Mucosa of rectum (tissue), 2 donors: Measurements from ENCODE around the gene RPS3.
"Not testable (repeated sequence)": the region's sequence is repeated elsewhere in the genome, so short reads cannot be mapped to it uniquely, and the experiment has no call there.

ENCODE experiments used
- H3K27ac ChIP-seq, 2 donors: one replicate each; pipeline ENCODE4 v1.7.0; 2013; ENCODE audit warnings: inconsistent platforms in 2 of 2, low read depth in 2 of 2, low read length in 2 of 2
- H3K27me3 ChIP-seq, 2 donors: one replicate each; pipeline ENCODE4 v1.7.0; 2013; ENCODE audit warnings: low read length in 2 of 2; ENCODE audit not compliant: control insufficient read depth in 2 of 2, insufficient read depth in 2 of 2
- H3K36me3 ChIP-seq, 2 donors: one replicate each; pipeline ENCODE4 v1.7.0; 2013; ENCODE audit warnings: low read length in 2 of 2; ENCODE audit not compliant: control insufficient read depth in 2 of 2, insufficient read depth in 2 of 2
- H3K4me1 ChIP-seq, 2 donors: one replicate each; pipeline ENCODE4 v1.7.0; 2013; ENCODE audit warnings: low read length in 2 of 2, mild to moderate bottlenecking in 1 of 2; ENCODE audit not compliant: control insufficient read depth in 2 of 2, insufficient read depth in 2 of 2
- H3K4me3 ChIP-seq, 2 donors: one replicate each; pipeline ENCODE4 v1.7.0; 2013; ENCODE audit warnings: low read length in 2 of 2
- H3K9ac ChIP-seq, 2 donors: one replicate each; pipeline ENCODE4 v1.7.0; 2013; ENCODE audit warnings: low read length in 2 of 2, low read depth in 1 of 2, mild to moderate bottlenecking in 1 of 2
- H3K9me3 ChIP-seq, 2 donors: one replicate each; pipeline ENCODE4 v1.7.0; 2013; ENCODE audit warnings: low read length in 2 of 2; ENCODE audit not compliant: control insufficient read depth in 2 of 2
- donor health status: healthy.
- donor health status: Normal muscosa, but diverticular disease.

Gene RPS3

GRCh38 chr11:75362285-75362684, 37.0 kb upstream of the RPS3 start:
- H3K4me1 ChIP-seq, H3K4me3 ChIP-seq, H3K27me3 ChIP-seq, H3K27ac ChIP-seq, H3K36me3 ChIP-seq, H3K9me3 ChIP-seq, H3K9ac ChIP-seq: not testable (repeated sequence)

GRCh38 chr11:75365711-75366181, 33.6 kb upstream of the RPS3 start:
- H3K27ac ChIP-seq: no peak overlapping the region
- H3K36me3 ChIP-seq: no peaks in the 10 kb centered on the region
- peaks cover 4 to 8% of the 10 kb centered on the region in 2 donors for H3K4me1 ChIP-seq
- H3K9me3 ChIP-seq: no peaks in the 10 kb centered on the region
- no peaks in the 10 kb centered on the region for H3K27me3 ChIP-seq
- no peak overlapping the region for H3K9ac ChIP-seq
- no peak overlapping the region for H3K4me3 ChIP-seq

- H3K27me3 ChIP-seq, H3K9ac ChIP-seq, H3K9me3 ChIP-seq, H3K27ac ChIP-seq, H3K4me3 ChIP-seq, H3K36me3 ChIP-seq: not testable (repeated sequence)
- H3K4me1 ChIP-seq: peaks cover 10 to 13% of the 10 kb centered on the region in 2 donors
Measured at GRCh38 chr11:75366826-75367225, 32.5 kb upstream of the RPS3 start.

GRCh38 chr11:75369560-75370255, 29.6 kb upstream of the RPS3 start:
- no peaks in the 10 kb centered on the region for H3K36me3 ChIP-seq
- no peak overlapping the region for H3K27ac ChIP-seq
- peaks cover 19 to 25% of the 10 kb centered on the region in 2 donors for H3K4me1 ChIP-seq
- H3K4me3 ChIP-seq: no peak overlapping the region
- H3K9ac ChIP-seq: no peak overlapping the region
- no peaks in the 10 kb centered on the region for H3K27me3 ChIP-seq
- H3K9me3 ChIP-seq: no peaks in the 10 kb centered on the region

GRCh38 chr11:75371949-75372876, 27.1 kb upstream of the RPS3 start:
- Histone ChIP-seq H3K9ac (peak overlapping the region; percentile 28 to 61), H3K27ac (peak overlapping the region; percentile 89 to 91), H3K9me3 (no peaks in the 10 kb centered on the region), H3K4me3 (peak overlapping the region; percentile 44 to 47), H3K36me3 (no peaks in the 10 kb centered on the region), H3K4me1 (peaks cover 19 to 25% of the 10 kb centered on the region in 2 donors), H3K27me3 (no peaks in the 10 kb centered on the region)

GRCh38 chr11:75373201-75373600, 26.1 kb upstream of the RPS3 start:
- peak overlapping the region in 1 of 2 donors; percentile 90 for H3K27ac ChIP-seq
- no peak overlapping the region for H3K9ac ChIP-seq
- H3K4me3 ChIP-seq: no peak overlapping the region
- no peaks in the 10 kb centered on the region for H3K27me3 ChIP-seq
- H3K9me3 ChIP-seq: no peaks in the 10 kb centered on the region
- no peaks in the 10 kb centered on the region for H3K36me3 ChIP-seq
- peaks cover 19 to 25% of the 10 kb centered on the region in 2 donors for H3K4me1 ChIP-seq

- H3K27me3 ChIP-seq: no peaks in the 10 kb centered on the region
- no peak overlapping the region for H3K9ac ChIP-seq
- H3K36me3 ChIP-seq: no peaks in the 10 kb centered on the region
- H3K9me3 ChIP-seq: no peaks in the 10 kb centered on the region
- H3K4me1 ChIP-seq: peaks cover 18 to 23% of the 10 kb centered on the region in 2 donors
- no peak overlapping the region for H3K27ac ChIP-seq
- H3K4me3 ChIP-seq: no peak overlapping the region
Measured at GRCh38 chr11:75374646-75375045, 24.7 kb upstream of the RPS3 start.

GRCh38 chr11:75375626-75376025, 23.7 kb upstream of the RPS3 start:
- Histone ChIP-seq H3K4me1 (peaks cover 19 to 27% of the 10 kb centered on the region in 2 donors), H3K4me3 (no peak overlapping the region), H3K9me3 (no peaks in the 10 kb centered on the region), H3K9ac (no peak overlapping the region), H3K27me3 (no peaks in the 10 kb centered on the region), H3K36me3 (no peaks in the 10 kb centered on the region), H3K27ac (no peak overlapping the region)

GRCh38 chr11:75376175-75376574, 23.1 kb upstream of the RPS3 start:
- no peaks in the 10 kb centered on the region for H3K27me3 ChIP-seq
- no peak overlapping the region for H3K27ac ChIP-seq
- H3K36me3 ChIP-seq: no peaks in the 10 kb centered on the region
- no peak overlapping the region for H3K9ac ChIP-seq
- no peak overlapping the region for H3K4me3 ChIP-seq
- H3K9me3 ChIP-seq: no peaks in the 10 kb centered on the region
- H3K4me1 ChIP-seq: peaks cover 24 to 32% of the 10 kb centered on the region in 2 donors

GRCh38 chr11:75378776-75379175, 20.5 kb upstream of the RPS3 start:
- H3K27ac ChIP-seq, H3K4me3 ChIP-seq, H3K9me3 ChIP-seq, H3K27me3 ChIP-seq, H3K36me3 ChIP-seq, H3K9ac ChIP-seq: not testable (repeated sequence)
- H3K4me1 ChIP-seq: peaks cover 9 to 15% of the 10 kb centered on the region in 2 donors
